HG02623 (cell line): ENCODE results near the gene UBE2R2.

Experiments used
- ATAC-seq: cut with Tn5 transposase; IDR thresholded peaks from one replicate; pipeline ENCODE4 v1.9.1; 2021; ENCODE audit warnings: moderate library complexity; ENCODE audit not compliant: unreplicated experiment

UBE2R2 gene

GRCh38 chr9:33880211-33881089, 63.5 kb downstream of the UBE2R2 start:
- no peak for ATAC-seq

DNA sequence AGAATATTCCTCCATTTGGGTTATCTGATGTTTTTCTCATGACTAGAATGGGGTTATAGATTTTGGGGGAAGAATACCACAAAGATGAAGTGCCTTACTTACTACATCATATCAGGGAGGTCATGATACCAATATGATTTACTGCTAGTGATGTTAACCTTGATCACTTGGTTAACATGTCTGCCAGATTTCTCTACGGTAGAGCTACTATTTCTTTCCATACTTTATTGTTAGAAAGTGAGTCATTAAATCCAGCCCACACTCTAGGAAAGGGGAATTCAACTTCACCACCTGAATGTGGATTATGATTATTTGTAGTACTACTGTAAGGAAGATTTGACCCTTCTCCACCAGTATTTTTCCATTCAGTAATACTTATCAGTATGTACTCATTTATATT, 64.7 kb downstream of the UBE2R2 start:
- no peak for ATAC-seq

GRCh38 chr9:33884856-33885701, 68.1 kb downstream of the UBE2R2 start:
- no peak for ATAC-seq

DNA sequence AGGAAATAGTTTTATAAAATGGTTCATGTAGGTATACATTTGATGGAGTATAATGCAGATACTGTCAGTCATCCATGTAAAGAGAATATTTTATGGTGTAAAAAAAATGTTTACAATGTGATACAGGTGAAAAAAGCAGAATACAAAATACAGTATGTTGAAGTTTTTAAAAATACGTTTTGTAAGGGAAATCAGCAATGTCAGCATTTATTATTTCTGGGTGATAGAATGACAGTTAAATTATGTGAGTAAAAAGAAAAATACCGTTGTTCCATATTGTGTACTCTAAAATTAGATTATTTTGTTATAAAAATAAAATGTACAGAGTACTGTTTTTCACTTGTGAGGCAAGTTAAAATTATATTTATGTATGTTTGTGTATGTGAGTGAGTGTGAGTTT, 69.0 kb downstream of the UBE2R2 start:
- no peak for ATAC-seq

DNA sequence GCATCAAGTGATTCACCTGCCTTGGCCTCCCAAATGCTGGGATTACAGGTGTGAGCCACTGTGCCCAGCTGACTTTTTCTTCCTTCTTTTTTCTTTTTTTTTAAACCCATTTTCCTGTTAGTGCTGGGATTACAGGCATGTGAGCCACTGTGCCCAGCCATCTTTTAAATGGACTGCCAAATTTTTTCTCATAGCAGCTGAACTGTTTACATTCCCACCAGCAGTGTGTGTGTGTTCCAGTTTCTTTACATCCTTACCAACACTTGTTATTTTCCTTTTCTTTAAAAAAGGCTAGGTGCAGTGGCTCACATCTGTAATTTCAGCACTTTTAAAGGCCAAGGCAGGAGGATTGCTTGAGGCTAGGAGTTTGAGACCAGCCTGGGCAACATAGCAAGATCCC, 76.9 kb downstream of the UBE2R2 start:
- ATAC-seq = no peak

DNA sequence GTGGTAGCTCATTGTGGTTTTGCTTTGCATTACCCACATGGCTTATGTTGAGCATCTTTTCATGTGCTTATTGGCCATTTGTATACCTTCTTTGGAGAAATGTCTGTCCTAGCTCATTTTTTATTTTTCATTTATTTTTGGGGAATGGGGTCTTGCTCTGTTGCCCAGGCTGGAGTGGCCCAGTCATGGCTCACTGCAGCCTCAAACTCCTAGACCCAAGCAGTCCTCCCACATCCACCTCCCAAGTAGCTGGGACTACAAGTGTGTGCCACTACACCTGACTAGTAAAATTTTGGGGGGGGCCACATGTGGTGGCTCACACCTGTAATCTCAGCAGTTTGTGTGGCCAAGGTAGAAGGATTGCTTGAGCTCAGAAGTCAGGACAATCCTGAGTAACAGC, 77.4 kb downstream of the UBE2R2 start:
- ATAC-seq = no peak

DNA sequence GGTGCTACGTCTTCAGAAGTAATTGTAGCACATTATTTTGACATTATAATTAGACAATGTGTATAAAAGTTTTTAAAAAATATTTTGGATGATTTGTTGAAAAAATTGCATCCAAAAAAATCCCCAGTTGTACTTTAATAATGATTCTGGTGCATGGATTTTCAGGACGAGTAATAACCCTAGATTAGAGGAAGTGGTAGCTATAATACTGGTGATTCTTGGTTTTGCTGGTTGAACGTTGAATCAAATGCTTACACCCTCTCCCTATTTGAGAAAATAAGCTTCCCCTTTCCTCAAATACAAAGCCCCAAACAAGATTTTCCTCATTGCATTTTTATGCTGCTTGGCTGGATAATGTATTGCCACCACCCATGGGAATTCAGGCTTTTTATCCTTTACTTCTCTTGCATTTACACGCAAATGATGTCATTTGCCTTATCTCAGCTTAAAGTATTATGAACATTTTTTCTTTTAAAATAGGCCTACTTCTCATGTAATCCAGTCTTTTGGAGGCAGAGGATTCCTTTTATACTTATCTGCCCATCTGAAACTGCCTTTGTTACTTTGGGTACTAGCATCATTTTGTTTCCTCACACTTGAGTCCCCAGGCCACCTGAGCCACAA, 86.3 kb downstream of the UBE2R2 start:
- no peak for ATAC-seq

DNA sequence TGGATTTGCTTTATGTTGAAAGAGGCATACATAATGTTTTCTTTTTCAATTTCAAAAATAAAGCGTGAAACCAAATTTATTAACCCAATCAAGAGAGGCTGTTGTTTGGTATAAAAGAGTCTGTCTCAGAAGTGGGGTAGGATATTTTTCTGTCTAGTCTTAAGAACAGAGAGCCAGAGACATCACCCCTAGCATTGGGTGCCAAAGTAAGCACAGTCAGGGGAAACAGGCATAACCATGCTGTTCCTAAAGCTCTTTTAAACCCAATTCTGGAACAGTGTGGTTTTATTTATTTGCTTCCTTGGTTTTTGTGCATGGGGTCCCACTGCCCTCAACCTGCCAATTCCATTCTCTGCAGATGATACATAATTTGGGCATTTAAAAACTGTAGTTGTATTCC, 88.2 kb downstream of the UBE2R2 start:
- ATAC-seq = no peak

- no peak for ATAC-seq
These were observed 89.8 kb downstream of the UBE2R2 start for GRCh38 chr9:33906769-33907168.

GRCh38 chr9:33907347-33907746, 90.4 kb downstream of the UBE2R2 start:
- ATAC-seq = no peak

- no peak for ATAC-seq
These were observed 91.2 kb downstream of the UBE2R2 start for GRCh38 chr9:33908114-33908513.

DNA sequence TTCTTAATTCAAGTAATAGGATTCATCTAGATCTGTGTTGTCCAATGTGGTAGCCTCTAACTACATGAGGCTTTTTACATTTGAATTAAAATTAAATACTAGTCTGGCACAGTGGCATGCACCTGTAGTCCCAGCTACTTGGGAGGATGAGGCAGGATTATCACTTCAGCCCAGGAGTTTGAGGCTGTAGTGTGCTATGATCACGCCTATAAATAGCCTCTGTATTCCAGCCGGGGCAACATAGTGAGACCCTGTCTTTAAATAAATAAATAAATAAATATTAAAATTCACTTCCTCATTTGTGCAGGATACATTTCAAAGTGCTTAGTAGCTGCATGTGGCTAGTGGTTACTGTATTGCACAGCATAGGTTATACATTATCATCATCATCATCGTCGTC, 91.8 kb downstream of the UBE2R2 start:
- ATAC-seq = no peak

DNA sequence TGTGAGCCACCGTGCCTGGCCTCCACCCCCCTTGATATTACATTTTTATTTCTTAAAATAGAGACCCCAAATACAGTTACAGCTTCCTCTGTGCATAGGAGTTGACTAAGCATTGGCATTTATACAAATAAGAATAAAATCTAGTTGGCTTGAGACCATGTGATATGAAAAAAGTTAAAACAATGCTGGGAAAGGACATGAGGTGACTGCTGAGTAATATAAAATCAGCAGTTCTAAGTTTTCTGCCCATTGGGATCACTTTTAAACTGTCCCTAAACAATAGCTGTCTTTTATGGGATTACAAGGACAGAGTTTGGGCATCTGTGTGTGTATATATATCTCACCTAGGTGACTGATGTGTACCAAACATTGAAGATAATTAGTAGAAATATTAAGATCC, 96.6 kb downstream of the UBE2R2 start:
- ATAC-seq = no peak

DNA sequence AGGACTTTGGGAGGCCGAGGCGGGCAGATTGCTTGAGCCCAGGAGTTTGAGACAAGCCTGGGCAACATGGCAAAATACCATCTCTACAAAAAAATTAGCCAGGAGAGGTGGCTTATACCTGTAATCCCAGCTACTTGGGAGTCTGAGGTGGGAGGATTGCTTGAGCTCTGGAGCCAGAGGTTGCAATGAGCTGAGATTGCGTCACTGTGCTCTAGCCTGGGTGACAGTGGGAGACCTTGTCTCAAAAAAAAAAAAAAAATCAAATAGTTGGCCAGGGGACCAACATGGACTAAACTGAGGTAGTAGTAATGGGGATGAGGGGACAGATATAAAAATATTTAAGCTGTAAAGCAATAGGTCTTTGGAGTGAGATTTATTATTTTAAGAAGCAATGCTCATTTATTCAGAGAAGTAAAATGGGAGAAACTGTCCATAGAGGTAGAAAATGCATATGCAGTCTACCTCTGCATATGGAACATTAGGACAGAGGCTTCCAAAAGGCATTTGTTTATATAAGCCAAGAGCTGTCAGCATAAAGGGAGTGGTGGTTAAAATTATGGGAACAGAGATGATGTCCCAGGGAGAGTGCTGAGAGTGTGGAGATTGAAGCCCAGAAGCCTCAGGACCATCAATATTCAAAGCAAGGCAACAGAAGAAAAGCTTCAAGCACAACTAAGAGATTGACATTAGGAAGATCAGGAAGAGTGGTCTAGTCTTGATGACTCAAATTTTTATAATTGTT, 98.1 kb downstream of the UBE2R2 start:
- ATAC-seq = no peak

DNA sequence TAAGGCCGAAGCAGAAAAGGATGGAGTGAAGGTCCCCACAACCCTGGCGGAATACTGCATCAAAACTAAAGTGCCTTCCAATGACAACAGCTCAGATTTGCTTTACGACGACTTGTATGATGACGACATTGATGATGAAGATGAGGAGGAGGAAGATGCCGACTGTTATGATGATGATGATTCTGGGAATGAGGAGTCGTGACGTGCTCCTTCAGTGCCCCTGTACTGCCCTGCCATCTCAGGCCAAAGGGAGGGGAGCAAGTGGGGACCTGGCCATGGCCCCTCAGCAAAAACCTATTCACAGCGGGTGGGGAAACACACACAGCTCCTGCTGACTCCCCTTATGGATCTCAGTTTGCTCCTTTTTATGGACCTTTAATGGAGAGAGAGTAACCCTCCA, 100.1 kb downstream of the UBE2R2 start:
- ATAC-seq = no peak

DNA sequence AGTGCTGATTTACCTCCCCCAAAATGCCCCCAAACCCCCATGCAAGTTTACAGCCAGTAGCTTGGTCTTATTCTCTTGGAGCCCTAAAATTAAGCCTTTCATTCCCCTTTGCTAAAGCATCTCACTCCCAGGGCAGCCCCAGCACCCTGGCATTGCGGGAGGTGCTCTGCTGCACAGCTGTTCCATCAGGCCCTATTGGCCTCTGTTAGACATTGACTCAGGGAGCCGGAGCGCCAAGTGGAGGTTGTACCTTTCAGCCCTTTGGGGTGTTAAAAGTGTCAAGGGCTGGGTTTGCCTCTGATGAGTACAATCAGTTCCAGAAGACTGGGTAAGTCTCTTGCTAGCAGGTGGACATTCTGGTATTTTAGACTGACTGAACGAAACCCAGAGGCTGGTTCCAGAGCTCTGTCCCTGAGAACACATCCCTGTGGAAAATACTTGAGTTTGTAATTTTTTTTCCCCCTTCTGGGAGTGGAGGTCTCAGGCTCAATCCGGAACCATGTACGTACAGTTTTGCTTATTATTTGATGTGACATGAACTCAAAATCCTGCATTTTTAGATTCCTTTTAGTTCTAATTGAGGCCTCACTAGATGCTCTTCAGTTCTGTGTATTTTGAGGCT, 102.4 kb downstream of the UBE2R2 start:
- ATAC-seq = no peak

GRCh38 chr9:33921967-33922895, 105.3 kb downstream of the UBE2R2 start:
- ATAC-seq = no peak

- ATAC-seq = no peak
These were observed 106.1 kb downstream of the UBE2R2 start for GRCh38 chr9:33923079-33923478.

DNA sequence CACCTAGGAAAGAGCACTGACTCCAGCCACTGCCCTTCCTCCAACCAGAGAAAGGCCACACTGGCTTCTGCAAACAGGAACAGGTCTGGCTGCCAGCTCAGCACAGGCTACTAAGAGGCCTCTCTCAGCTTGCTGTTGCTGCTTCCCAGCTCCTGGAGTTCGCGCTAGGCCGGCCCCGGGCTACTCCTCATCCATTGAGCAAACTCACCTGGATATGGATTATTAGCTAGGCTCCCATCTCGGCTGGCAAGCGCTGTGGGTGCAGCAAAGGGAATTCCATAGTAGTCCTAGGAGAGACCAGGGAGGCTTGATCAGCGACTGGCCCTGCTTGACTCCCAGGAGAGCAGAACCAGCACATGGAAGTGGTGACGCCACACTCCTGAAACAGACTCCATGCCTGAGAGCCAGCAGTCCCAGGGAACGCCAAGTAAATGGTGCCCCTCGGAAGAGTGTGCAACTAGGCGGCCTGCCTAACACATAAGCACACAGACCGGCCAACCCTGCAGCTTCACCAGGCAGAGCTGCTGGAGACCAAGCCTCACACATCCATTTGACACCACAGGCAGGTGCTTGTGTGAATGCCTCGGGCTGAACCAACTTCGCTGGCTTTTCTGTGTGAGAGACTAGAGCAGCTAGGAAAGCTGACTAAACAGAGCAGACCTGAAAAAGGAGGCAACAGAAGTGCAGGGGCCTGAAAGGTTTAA, 107.2 kb downstream of the UBE2R2 start:
- no peak for ATAC-seq
